SK-N-SH treated with all-trans-retinoic acid at 6 μM for 48 hours (cell line): ENCODE data around the gene APBA2.
"Not testable (repeated sequence)": the region's sequence is repeated elsewhere in the genome, so short reads cannot be mapped to it uniquely, and the experiment has no call there.

Experiments used
- OSR1 ChIP-seq: fragments of 250-450 bp; sonication (Bioruptor Pico); IDR thresholded peaks from 2 replicates; pipeline ENCODE4 v1.8.0; 2022; ENCODE audit warnings: moderate library complexity, mild to moderate bottlenecking, inconsistent platforms
- PATZ1 ChIP-seq: fragments of 250-450 bp; sonication (Bioruptor Pico); IDR thresholded peaks from 2 replicates; pipeline ENCODE4 v1.8.0; 2020; ENCODE audit warnings: mild to moderate bottlenecking, moderate library complexity, borderline replicate concordance
- PPARA ChIP-seq: fragments of 250-450 bp; sonication (Bioruptor Pico); IDR thresholded peaks from 2 replicates; pipeline ENCODE4 v1.5.0; 2020; ENCODE audit warnings: mild to moderate bottlenecking, borderline replicate concordance
- TOX ChIP-seq: fragments of 250-450 bp; sonication (Bioruptor Pico); IDR thresholded peaks from 2 replicates; pipeline ENCODE4 v1.8.0; 2021; ENCODE audit warnings: mild to moderate bottlenecking, moderate library complexity, borderline replicate concordance
- TSHZ2 ChIP-seq: fragments of 250-450 bp; sonication (Bioruptor Pico); IDR thresholded peaks from 2 replicates; pipeline ENCODE4 v1.5.0; 2020; ENCODE audit warnings: mild to moderate bottlenecking, moderate library complexity
- ZFP3 ChIP-seq: fragments of 250-450 bp; sonication (Bioruptor Pico); IDR thresholded peaks from 2 replicates; pipeline ENCODE4 v1.5.0; 2020; ENCODE audit warnings: mild to moderate bottlenecking, moderate library complexity
- ZFP30 ChIP-seq: fragments of 450-650 bp; formaldehyde crosslinking; IDR thresholded peaks from 2 replicates; pipeline ENCODE4 v1.5.0; 2022; ENCODE audit warnings: mild to moderate bottlenecking, moderate library complexity
- ZNF8 ChIP-seq: fragments of 450-650 bp; formaldehyde crosslinking; IDR thresholded peaks from 2 replicates; pipeline ENCODE4 v1.5.0; 2020; ENCODE audit warnings: mild to moderate bottlenecking, moderate library complexity

- TF ChIP-seq OSR1 (CRISPR knock-in tag); PATZ1 (CRISPR knock-in tag); ZFP3 (CRISPR knock-in tag); TOX (CRISPR knock-in tag); PPARA (CRISPR knock-in tag); ZNF8 (CRISPR knock-in tag); ZFP30 (CRISPR knock-in tag); TSHZ2: not testable (repeated sequence)
These were observed 32.1 kb upstream of the APBA2 start for GRCh38 chr15:28853654-28854053.
